Non-pigmented ciliary epithelial cell (primary cell): ENCODE results near the gene OR2T1.
"Not testable (repeated sequence)": the region's sequence is repeated elsewhere in the genome, so short reads cannot be mapped to it uniquely, and the experiment has no call there.

Experiments
- DNase-seq: peaks from one replicate; pipeline ENCODE4 v3.0.0-alpha.2; 2010; ENCODE audit warnings: low read depth

OR2T1 gene

GRCh38 chr1:248402748-248403147 lies at the start of gene OR2T1:
OR2T1 (plus strand) TSS chr1:248403048; CDS start chr1:248406148, 3,100 bp downstream.
- DNase-seq = no peak

DNA sequence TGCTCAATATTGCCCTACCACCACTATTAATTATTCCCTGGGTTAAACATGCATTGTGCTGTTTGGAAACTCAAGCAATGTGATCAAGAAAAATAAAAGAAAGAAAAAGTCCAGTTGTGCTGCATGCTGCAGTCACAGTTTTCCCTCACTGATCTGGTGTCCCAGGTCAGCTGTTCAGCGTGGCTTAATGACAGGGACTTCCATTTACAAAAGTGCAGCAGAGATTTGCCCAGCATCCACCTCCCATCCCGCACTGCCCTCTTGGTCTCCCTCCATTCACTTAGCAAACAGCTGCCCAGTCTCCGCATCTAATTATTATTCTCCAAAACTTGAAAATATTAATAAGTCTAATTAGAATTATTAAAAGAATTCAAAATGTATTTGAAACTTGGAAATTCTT lies 43.4 kb upstream of the OR2T1 start:
- no peak for DNase-seq

DNA sequence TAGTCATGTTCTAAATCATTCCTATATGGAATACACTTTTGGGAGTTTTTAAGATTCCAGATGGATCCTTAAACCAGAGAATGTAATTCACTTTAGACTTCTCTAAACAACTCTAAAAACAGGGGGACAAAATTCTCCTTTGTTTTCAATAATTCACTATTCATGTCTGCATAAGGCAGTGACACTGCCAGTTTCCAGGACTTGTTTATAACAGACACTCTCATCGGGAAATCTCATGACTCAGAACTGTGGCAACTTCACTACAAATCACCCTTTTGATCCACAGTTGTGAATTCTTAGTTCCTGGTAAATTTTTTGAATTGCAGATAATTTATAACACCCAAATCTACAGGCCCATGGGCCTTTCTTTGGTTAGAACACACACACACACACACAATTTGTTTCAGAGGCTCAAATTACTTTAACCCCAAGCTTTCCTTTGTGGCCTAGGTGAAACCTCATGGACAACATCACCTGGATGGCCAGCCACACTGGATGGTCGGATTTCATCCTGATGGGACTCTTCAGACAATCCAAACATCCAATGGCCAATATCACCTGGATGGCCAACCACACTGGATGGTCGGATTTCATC lies 41.6 kb upstream of the OR2T1 start, which contains the start of gene OR2T4:
Gene OR2T4 (plus strand): TSS at position 545 of the 595 bp plus-strand sequence. CDS start 0 bp downstream, at position 545.
- DNase-seq = no peak

GRCh38 chr1:248366609-248367008 lies 36.2 kb upstream of the OR2T1 start:
- no peak for DNase-seq

- no peak for DNase-seq
These were observed 30.5 kb upstream of the OR2T1 start for GRCh38 chr1:248372394-248372793.

DNA sequence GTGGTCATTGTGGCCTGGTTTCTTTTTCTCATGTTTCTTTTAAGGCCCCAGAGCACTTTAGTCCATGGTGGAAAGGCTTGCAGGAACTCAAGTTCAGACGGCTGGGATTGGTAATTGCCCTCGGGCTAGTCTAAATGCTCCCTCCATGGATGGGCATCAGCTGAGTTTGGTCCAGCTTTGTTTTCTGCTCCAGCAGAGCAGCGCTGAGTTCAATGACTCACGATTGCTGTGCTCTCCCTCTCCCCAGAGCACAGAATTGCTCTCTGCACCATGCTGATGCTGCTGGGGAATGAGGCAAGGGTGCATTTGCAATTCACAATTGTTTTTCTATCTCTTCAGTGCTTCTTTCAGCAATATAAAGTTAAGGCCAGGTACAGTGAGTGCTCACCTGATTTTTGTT lies 29.1 kb upstream of the OR2T1 start:
- DNase-seq = no peak

GRCh38 chr1:248375446-248375845 lies 27.4 kb upstream of the OR2T1 start, which contains the start of gene OR2T6:
OR2T6 (plus strand) TSS chr1:248375746; CDS start chr1:248387609, 11,863 bp downstream.
- DNase-seq = no peak

DNA sequence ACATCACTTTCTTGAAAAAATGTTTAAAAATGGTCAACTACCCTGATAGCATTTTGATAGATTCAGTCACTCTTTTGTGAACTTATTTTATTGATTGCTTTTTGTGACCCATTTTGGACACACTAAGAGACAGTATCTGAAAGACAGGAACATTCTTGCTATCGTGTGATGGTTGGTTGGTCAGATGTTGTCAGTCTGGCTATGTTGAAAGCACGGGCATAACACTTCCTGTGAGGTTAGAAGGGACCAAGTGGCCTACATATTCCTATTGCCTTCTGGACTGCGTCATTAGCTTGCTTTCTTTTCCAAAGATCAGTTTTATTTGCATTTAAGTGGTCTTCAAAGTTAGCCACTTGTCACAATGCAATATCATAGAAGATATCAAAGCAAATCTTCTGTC lies 25.9 kb upstream of the OR2T1 start:
- DNase-seq = no peak

GRCh38 chr1:248380854-248381253 lies 22.0 kb upstream of the OR2T1 start:
- no peak for DNase-seq

GRCh38 chr1:248388426-248388825 lies 14.4 kb upstream of the OR2T1 start:
- no peak for DNase-seq

GRCh38 chr1:248393050-248393449 lies 9.8 kb upstream of the OR2T1 start:
- DNase-seq = no peak

GRCh38 chr1:248404024-248404423 lies 1.2 kb downstream of the OR2T1 start:
- no peak for DNase-seq

- no peak for DNase-seq
These were observed 4.2 kb downstream of the OR2T1 start for GRCh38 chr1:248406721-248407692.

DNA sequence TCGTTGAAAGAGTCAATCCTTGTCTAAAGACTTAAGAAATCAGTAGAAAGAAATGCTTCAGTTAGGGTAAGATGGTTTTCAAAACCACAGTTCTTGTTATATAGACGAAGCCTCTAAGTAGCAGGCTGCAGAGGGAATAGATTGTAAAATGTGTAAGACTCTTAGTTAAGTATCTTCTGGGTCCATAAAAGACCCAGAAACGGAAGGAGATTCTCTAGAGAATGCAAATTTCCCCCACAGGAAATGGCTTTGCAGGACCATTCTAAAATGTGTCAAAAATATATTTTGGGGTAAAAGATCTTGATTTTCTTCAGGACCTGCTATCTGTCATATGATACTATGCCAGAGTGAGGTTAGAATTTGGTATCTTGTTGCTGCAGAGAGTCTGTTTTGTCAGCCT lies 13.4 kb downstream of the OR2T1 start:
- DNase-seq = no peak

DNA sequence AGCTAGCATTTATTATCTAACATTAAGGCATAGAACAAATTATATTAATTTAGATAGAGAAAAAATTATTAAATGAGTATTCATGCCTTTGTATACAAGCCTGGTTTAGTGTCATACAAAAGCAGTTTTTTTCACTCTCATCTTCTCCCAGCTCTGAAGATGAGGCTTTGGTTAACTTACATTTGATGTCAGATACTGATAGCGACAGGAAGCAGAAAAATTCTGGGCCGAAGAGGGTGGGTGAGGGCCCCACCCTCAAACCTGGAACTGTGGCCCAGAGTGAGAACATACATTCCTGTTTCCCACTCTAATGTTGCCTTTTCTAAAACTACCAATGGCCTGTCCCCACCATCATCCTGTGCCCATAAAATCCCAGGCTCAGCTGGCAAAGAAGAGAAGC lies 15.0 kb downstream of the OR2T1 start:
- no peak for DNase-seq

GRCh38 chr1:248421384-248421783 lies 18.5 kb downstream of the OR2T1 start:
- no peak for DNase-seq

DNA sequence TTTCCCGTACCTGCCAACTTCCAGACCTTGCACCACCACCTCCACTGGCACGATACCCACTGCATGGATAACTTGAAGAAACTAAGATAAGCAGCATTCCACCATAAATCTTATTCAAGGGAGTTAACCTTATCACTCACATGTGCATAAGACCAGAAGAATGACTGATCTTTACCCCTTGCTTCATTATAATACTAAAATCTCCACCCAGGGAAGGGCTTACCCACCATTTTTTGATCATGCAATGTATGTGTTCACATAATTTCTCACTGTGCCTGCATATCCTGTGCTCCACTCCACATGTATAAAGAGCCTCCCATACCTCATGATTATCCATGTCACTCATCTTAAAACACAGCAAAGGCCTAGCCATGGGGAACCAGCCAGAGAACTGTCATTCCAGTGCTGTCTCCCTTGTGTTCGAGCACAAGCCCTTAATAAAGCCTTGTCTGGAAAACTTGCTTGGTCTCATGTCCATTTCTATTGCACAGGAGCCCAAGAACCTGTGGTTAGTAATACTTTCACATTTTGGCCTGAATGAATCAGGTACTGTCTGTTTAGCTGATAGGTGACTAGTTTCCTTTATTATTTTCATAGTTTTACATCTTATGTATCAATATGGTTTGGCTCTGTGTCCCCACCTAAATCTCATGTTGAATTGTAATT lies 24.8 kb downstream of the OR2T1 start:
- not testable (repeated sequence) for DNase-seq

GRCh38 chr1:248428192-248428533 lies 25.3 kb downstream of the OR2T1 start:
- DNase-seq = not testable (repeated sequence)

DNA sequence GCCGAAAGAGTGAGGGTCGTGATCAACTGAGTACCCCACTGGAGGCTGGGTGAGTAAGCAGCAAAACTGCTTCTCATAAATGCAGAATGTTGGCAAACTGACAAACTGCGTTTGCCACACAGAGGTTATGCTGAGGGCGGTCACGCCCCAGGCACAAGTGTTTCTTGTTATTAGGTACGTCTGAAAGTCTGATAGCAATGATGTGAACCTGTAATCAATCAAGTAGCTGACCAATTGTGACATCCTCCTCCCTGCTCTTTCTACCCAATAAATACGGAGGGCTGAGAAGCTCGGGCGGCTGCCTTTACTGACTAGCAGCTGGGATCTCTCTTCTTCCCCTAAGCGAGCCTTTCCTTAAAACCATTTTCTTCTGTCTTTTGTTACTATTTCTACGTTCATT lies 28.8 kb downstream of the OR2T1 start:
- DNase-seq = not testable (repeated sequence)

DNA sequence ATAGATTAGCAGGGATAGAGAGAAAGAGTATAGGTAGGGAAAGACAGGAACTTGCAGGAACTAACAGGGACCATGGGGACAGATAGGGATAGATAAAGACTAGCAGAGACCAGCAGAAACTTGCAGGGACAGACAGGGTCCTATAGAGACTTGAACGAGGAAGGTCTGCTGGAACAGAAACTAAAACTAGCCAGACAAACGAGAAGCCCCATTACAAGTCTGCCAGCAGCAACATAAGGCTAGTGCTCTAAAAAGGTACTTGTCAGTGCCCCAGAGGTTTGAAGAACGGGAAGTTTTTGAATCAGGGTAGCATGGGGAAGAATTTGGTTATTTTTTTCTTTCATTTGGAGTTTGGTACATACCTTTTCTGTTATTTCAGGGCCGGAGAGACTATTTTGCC lies 29.4 kb downstream of the OR2T1 start:
- DNase-seq = not testable (repeated sequence)

DNA sequence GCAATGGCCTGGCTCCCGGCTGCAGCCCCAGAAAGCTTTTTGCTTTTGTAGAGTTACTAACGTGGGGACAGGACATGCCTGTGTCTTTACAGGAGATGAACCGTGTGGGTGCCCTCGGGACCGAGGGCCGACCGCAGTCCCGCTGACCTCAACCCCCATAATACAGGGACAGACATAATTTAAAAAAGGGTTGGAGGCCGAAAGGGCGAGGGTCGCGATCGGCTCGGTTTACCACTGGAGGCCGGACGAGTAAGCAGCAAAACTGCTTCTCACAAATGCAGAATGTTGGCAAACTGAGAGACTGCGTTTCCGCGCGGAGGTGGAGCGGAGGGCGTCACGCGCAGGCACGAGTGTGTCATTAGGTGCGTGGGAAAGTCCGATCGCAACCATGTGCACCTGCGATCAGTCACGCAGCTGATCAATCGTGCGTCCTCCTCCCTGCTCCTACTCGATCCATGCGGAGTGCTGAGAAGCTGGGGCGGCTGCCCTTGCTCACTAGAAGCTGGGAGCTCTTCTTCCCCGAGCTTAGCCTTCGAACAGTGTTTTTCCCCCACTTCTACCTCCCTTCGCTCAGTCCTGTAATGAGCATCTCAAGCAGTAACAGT lies 31.1 kb downstream of the OR2T1 start:
- not testable (repeated sequence) for DNase-seq

GRCh38 chr1:248434913-248435312 lies 32.1 kb downstream of the OR2T1 start:
- DNase-seq = not testable (repeated sequence)
